HepG2 (cell line): Measurements from ENCODE around the gene SIGLEC10. TPM values are rescaled to one million over a fixed set of nuclear protein-coding genes. Genes with fewer than 3 reads are reported as not detected.

Experiments
- AHR ChIP-seq: IDR thresholded peaks from 2 replicates; pipeline ENCODE4 v1.6.1; 2018; ENCODE audit warnings: missing genetic modification reagents, missing compliant biosample characterization
- ATF1 ChIP-seq: IDR thresholded peaks from 2 replicates; pipeline ENCODE4 v1.6.1; 2016; ENCODE audit warnings: mild to moderate bottlenecking, control low read depth
- ELF3 ChIP-seq: IDR thresholded peaks from 2 replicates; pipeline ENCODE4 v1.6.1; 2016; ENCODE audit warnings: missing genetic modification reagents, missing compliant biosample characterization
- ETV5 ChIP-seq: IDR thresholded peaks from 2 replicates; pipeline ENCODE4 v1.6.1; 2018; ENCODE audit warnings: missing biosample characterization, missing genetic modification reagents, inconsistent platforms, borderline replicate concordance
- FUBP1 ChIP-seq: sonication (generic); formaldehyde crosslinking; IDR thresholded peaks from 2 replicates; pipeline ENCODE4 v1.5.1; 2020; ENCODE audit warnings: missing genetic modification reagents, mild to moderate bottlenecking, borderline replicate concordance
- GATA4 ChIP-seq: sonication (generic); IDR thresholded peaks from 2 replicates; pipeline ENCODE4 v1.6.1; 2016; ENCODE audit warnings: antibody characterized with exemption, low read depth, borderline replicate concordance
- GATAD2A ChIP-seq: IDR thresholded peaks from 2 replicates; pipeline ENCODE4 v1.6.1; 2016
- HMGA1 ChIP-seq: sonication (generic); formaldehyde crosslinking; conservative IDR thresholded peaks from 2 replicates; pipeline ENCODE4 v1.4.0; 2020; ENCODE audit warnings: missing genetic modification reagents
- KLF12 ChIP-seq: sonication (generic); formaldehyde crosslinking; IDR thresholded peaks from 2 replicates; pipeline ENCODE4 v1.4.0; 2020; ENCODE audit warnings: missing genetic modification reagents, borderline replicate concordance
- MAZ ChIP-seq, 2 experiments: sonication (generic) in 1 of 2; formaldehyde crosslinking in 1 of 2; IDR thresholded peaks; 2 replicates each; pipeline versions ENCODE4 v1.5.0 to v1.6.1; 2012 to 2020; ENCODE audit warnings: low read depth in 2 of 2, mild to moderate bottlenecking in 2 of 2, borderline replicate concordance in 1 of 2, improper control_type of control experiment in 1 of 2, low read length in 1 of 2, missing genetic modification reagents in 1 of 2, moderate library complexity in 1 of 2
- POGZ ChIP-seq: sonication (generic); formaldehyde crosslinking; IDR thresholded peaks from 2 replicates; pipeline ENCODE4 v1.4.0; 2020; ENCODE audit warnings: mild to moderate bottlenecking, missing genetic modification reagents
- POLR2A ChIP-seq, 2 experiments: IDR thresholded peaks; 2 replicates each; pipeline ENCODE4 v1.6.1; 2011; ENCODE audit warnings: low read depth in 2 of 2, low read length in 2 of 2, mild to moderate bottlenecking in 1 of 2, moderate library complexity in 1 of 2; ENCODE audit not compliant: insufficient read depth in 1 of 2
- RFX1 ChIP-seq: fragments of 450-650 bp; IDR thresholded peaks from 2 replicates; pipeline ENCODE4 v1.6.1; 2017
- SCMH1 ChIP-seq: sonication (generic); formaldehyde crosslinking; IDR thresholded peaks from 2 replicates; pipeline ENCODE4 v1.9.0; 2021; ENCODE audit warnings: missing genetic modification reagents, mild to moderate bottlenecking, borderline replicate concordance
- SIX4 ChIP-seq: sonication (generic); formaldehyde crosslinking; IDR thresholded peaks from 2 replicates; pipeline ENCODE4 v1.4.0; 2020; ENCODE audit warnings: missing genetic modification reagents
- SNAPC2 ChIP-seq: sonication (generic); formaldehyde crosslinking; IDR thresholded peaks from 2 replicates; pipeline ENCODE4 v1.8.1; 2022; ENCODE audit warnings: mild to moderate bottlenecking, missing genetic modification reagents
- ZNF234 ChIP-seq: sonication (generic); formaldehyde crosslinking; conservative IDR thresholded peaks from 2 replicates; pipeline ENCODE4 v1.5.1; 2020; ENCODE audit warnings: mild to moderate bottlenecking, missing genetic modification reagents
- ZNF292 ChIP-seq: sonication (generic); formaldehyde crosslinking; IDR thresholded peaks from 2 replicates; pipeline ENCODE4 v1.8.1; 2022; ENCODE audit warnings: mild to moderate bottlenecking, low read depth, missing genetic modification reagents, borderline replicate concordance
- ZNF407 ChIP-seq: sonication (generic); formaldehyde crosslinking; IDR thresholded peaks from one replicate; pipeline ENCODE4 v1.5.1; 2020; ENCODE audit warnings: mild to moderate bottlenecking, missing genetic modification reagents; ENCODE audit errors: not compliant biosample characterization
- ZNF468 ChIP-seq: sonication (generic); formaldehyde crosslinking; IDR thresholded peaks from 2 replicates; pipeline ENCODE4 v1.8.0; 2022; ENCODE audit warnings: mild to moderate bottlenecking, moderate library complexity, missing genetic modification reagents
- ZNF546 ChIP-seq: sonication (generic); formaldehyde crosslinking; conservative IDR thresholded peaks from 2 replicates; pipeline ENCODE4 v1.8.1; 2023; ENCODE audit warnings: mild to moderate bottlenecking, missing genetic modification reagents
- ZNF713 ChIP-seq: sonication (generic); formaldehyde crosslinking; IDR thresholded peaks from 2 replicates; pipeline ENCODE4 v1.4.0; 2020; ENCODE audit warnings: mild to moderate bottlenecking, missing genetic modification reagents
- polyA plus RNA-seq, 8 experiments: library from polyadenylated mRNA; depleted of rRNA in 3 of 8; stranded (reverse) in 7 of 8; unstranded in 1 of 8; fragments of >200 nt; fragmentation: Illumina TruSeq in 4 of 8; extraction: Trizol in 4 of 8; gene quantifications; 2 replicates each; pipeline versions ENCODE4 v1.2.1 to v1.2.3, GENCODE V29; 2011 to 2016; ENCODE audit warnings: low read depth in 4 of 8, missing spikeins in 1 of 8, mixed read lengths in 1 of 8; ENCODE audit not compliant: insufficient read depth in 1 of 8
- total RNA-seq, 5 experiments: library from RNA; depleted of rRNA; stranded (reverse); fragments of >200 nt; fragmentation: Illumina TruSeq; extraction: Trizol; gene quantifications; 2 replicates each; pipeline ENCODE4 v1.2.3, GENCODE V29; 2016; ENCODE audit warnings: low read depth in 1 of 5

Gene SIGLEC10
- total and polyA plus RNA-seq, 2 of the 13 experiments (the other 11 are each of a cell fraction or from before 2014, with no cell fraction given) = not detected

- TF ChIP-seq ZNF546 (0 out of 2 replicates have a peak, but pooled peaks have one; percentile 40), HMGA1 (CRISPR knock-in tag) (no peak), ZNF234 (no peak), KLF12 (no peak), ZNF292 (CRISPR knock-in tag) (0 out of 2 replicates have a peak, but pooled peaks have one; percentile 58), ZNF713 (CRISPR knock-in tag) (no peak), ATF1 (CRISPR knock-in tag) (no peak), MAZ (IDR thresholded peaks at IDR 0.05; ENCODE audit: borderline replicate concordance, low read depth, low read length) (peak; percentile 52; the same call in 1 of the 2 replicates), MAZ (CRISPR knock-in tag; IDR thresholded peaks at IDR 0.05; ENCODE audit: low read depth) (peak; percentile 39; the same call in 1 of the 2 replicates), ETV5 (CRISPR knock-in tag) (no peak), GATA4 (no peak), RFX1 (no peak), GATAD2A (CRISPR knock-in tag) (peak; percentile 51; the same call in 1 of the 2 replicates), POLR2A (IDR thresholded peaks at IDR 0.05; ENCODE audit: insufficient read depth in 1 of 2, low read depth in 2 of 2, low read length in 2 of 2) (peak in 1 of 2 experiments; percentile 63; a peak in 2 of 4 replicates), POGZ (no peak), SCMH1 (CRISPR knock-in tag) (no peak), AHR (CRISPR knock-in tag) (peak; percentile 68; the same call in 1 of the 2 replicates), SNAPC2 (CRISPR knock-in tag) (no peak), ZNF407 (no peak), FUBP1 (CRISPR knock-in tag) (no peak), ZNF468 (CRISPR knock-in tag) (no peak), ELF3 (CRISPR knock-in tag) (no peak), SIX4 (no peak)
Measured at GRCh38 chr19:51389143-51389542, 28.3 kb downstream of the SIGLEC10 start (continued).
